Measurements from ENCODE around the gene FGFR2.

The FGFR2 gene

DNA sequence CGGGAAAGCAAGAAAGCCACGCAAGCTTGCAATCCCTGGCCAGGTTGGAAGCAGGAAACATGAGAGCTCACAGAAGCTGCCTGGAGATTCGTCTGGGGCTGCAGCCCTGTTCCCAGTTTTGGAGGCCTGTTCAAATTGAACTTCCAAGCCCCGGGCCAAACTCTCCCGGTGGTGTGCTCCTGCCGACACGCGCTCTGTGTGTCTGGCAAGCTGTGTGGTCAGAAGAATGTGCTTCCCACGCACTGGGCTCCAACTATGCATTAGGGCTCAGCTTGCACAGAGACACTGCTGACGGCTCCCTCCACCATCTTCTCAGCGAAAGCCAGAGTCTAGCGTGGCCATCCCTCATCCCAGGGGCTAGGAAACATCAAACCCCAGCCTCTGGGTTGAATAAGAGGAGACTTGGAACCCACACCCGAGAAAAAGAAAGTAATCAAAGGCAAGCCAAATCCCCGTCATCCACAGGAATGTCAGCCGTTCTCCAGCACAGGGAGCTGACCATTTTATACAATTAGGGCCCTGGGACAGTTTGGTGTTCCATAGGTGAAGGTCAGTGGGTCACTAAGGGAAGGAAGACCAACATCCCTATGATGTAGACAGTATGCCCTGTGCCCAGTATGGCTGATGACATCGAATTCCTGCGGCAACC, 107.2 kb downstream of the FGFR2 start:
- no peak for DNase-seq (ENCODE audit: low read depth)
- H3K4me3 ChIP-seq (ENCODE audit: low read depth, low read length): no peak overlapping the region
- TF ChIP-seq CTCF (IDR thresholded peaks at IDR 0.05; ENCODE audit: low read depth, low read length) (no peak), MYC (IDR thresholded peaks at IDR 0.05; ENCODE audit: low read depth, low read length) (no peak), POLR2A (IDR thresholded peaks at IDR 0.05; ENCODE audit: extremely low read depth, insufficient read length) (no peak), MAX (IDR thresholded peaks at IDR 0.05; ENCODE audit: low read depth, low read length) (no peak)

DNA sequence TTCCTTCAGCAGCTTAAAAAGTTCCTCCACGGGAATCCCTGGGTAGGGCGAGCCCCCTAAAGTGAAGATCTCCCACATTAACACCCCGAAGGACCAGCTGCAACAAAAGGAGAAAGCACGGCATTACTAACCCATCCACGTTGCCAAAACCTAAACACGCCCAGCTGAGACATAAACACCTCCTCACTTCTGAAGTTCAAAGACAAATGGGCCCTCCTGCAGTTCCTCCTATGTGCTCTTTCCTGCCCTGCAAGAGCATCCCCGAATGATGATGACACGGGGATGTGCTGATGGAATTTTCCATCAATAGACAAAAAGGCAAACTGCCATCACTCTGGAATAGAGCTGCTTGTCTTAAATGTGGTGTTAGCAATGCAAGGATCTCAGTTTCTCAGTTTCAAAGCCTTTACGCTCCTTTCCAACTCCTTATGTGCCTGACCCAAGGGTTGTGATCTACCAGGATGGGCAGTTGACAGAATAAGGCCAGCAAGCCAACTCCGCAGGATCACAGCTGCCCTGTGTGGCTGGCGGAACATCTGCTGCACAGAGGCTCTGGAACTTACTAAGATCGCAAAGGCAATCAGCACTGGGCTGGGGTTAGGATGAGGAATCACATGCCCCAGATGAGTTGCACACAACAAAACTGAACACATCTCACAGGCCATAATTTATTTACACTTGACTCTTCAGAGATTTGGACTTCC, 112.7 kb downstream of the FGFR2 start:
- no peak overlapping the region for H3K4me3 ChIP-seq (ENCODE audit: low read depth, low read length)
- DNase-seq (ENCODE audit: low read depth): no peak
- TF ChIP-seq MYC (IDR thresholded peaks at IDR 0.05; ENCODE audit: low read depth, low read length): no peak
- no peak for TF ChIP-seq MAX (IDR thresholded peaks at IDR 0.05; ENCODE audit: low read depth, low read length)
- TF ChIP-seq POLR2A (IDR thresholded peaks at IDR 0.05; ENCODE audit: extremely low read depth, insufficient read length): no peak
- no peak for TF ChIP-seq CTCF (IDR thresholded peaks at IDR 0.05; ENCODE audit: low read depth, low read length)

- no peak for DNase-seq (ENCODE audit: low read depth)
- TF ChIP-seq CTCF (IDR thresholded peaks at IDR 0.05; ENCODE audit: low read depth, low read length) (no peak), MAX (IDR thresholded peaks at IDR 0.05; ENCODE audit: low read depth, low read length) (no peak), MYC (IDR thresholded peaks at IDR 0.05; ENCODE audit: low read depth, low read length) (no peak), POLR2A (IDR thresholded peaks at IDR 0.05; ENCODE audit: extremely low read depth, insufficient read length) (no peak)
- H3K4me3 ChIP-seq (ENCODE audit: low read depth, low read length): no peak overlapping the region
Observed at GRCh38 chr10:121484816-121485215, 113.4 kb downstream of the FGFR2 start.

DNA sequence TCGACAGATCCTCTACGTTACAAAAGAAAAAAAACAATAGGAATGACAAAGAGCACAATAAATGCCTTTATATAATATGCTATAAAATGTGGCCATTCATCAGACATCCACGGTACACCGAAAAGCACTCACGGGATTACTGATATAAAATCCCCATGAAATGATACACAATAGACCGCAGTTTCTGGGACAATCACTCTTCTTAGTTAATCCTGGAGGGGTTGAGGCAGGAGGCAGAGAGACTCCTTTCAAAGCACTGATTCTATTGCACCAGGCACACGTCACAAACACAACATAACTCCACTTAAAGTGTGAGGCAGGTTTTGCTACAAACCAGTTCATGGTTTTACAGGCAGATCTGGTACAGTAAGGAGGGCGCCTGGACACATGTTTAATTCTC, 113.8 kb downstream of the FGFR2 start:
- no peak for TF ChIP-seq CTCF (IDR thresholded peaks at IDR 0.05; ENCODE audit: low read depth, low read length)
- no peak for TF ChIP-seq MYC (IDR thresholded peaks at IDR 0.05; ENCODE audit: low read depth, low read length)
- no peak for TF ChIP-seq POLR2A (IDR thresholded peaks at IDR 0.05; ENCODE audit: extremely low read depth, insufficient read length)
- no peak for TF ChIP-seq MAX (IDR thresholded peaks at IDR 0.05; ENCODE audit: low read depth, low read length)
- DNase-seq (ENCODE audit: low read depth): no peak
- no peak overlapping the region for H3K4me3 ChIP-seq (ENCODE audit: low read depth, low read length)

DNA sequence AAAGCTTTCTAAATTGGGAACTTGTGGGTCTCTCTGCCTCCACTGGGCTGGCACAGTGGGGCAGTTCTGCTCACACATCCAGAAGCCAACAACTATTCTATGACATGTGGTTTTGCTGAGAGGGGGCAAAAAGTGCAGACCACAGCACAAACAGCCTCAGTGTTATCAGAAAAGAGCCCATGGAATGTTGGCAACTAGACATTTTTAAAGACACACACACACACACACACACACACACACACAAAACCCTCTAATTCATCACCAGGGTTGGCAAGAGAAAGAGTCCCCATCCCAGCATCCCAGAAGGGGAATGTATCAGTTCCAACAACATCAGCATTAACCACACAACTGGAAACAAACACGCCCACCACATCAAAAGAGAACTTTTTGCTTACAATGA, 117.1 kb downstream of the FGFR2 start:
- no peak overlapping the region for H3K4me3 ChIP-seq (ENCODE audit: low read depth, low read length)
- no peak for DNase-seq (ENCODE audit: low read depth)
- TF ChIP-seq CTCF (IDR thresholded peaks at IDR 0.05; ENCODE audit: low read depth, low read length): no peak
- no peak for TF ChIP-seq MYC (IDR thresholded peaks at IDR 0.05; ENCODE audit: low read depth, low read length)
- no peak for TF ChIP-seq POLR2A (IDR thresholded peaks at IDR 0.05; ENCODE audit: extremely low read depth, insufficient read length)
- TF ChIP-seq MAX (IDR thresholded peaks at IDR 0.05; ENCODE audit: low read depth, low read length): no peak

Measured in NB4 (cell line).